GM12878 (cell line): ENCODE data around the gene SEPHS1. TPM values are rescaled to one million over a fixed set of nuclear protein-coding genes. Genes with fewer than 3 reads are reported as not detected.

Experiments
- ASH2L ChIP-seq: fragments of 300-600, 200-600 bp; sonication (generic); IDR thresholded peaks from 2 replicates; pipeline ENCODE4 v1.6.1; 2017; ENCODE audit warnings: low read depth, mild to moderate bottlenecking, borderline replicate concordance
- ATF3 ChIP-seq: IDR thresholded peaks from 2 replicates; pipeline ENCODE4 v1.6.1; 2011; ENCODE audit warnings: low read depth, mild to moderate bottlenecking, low read length, moderate library complexity, borderline replicate concordance; ENCODE audit errors: extremely low read depth
- BMI1 ChIP-seq: fragments of 450-650 bp; IDR thresholded peaks from 2 replicates; pipeline ENCODE4 v1.6.1; 2016; ENCODE audit warnings: mild to moderate bottlenecking, moderate library complexity, borderline replicate concordance
- CBX3 ChIP-seq: fragments of 200-600 bp; sonication (generic); IDR thresholded peaks from 2 replicates; pipeline ENCODE4 v1.6.1; 2016; ENCODE audit warnings: low read depth, borderline replicate concordance
- CEBPZ ChIP-seq: fragments of 150-350 bp; IDR thresholded peaks from 2 replicates; pipeline ENCODE4 v1.6.1; 2016; ENCODE audit warnings: low read depth, low read length
- CREB1 ChIP-seq: IDR thresholded peaks from 2 replicates; pipeline ENCODE4 v1.6.1; 2012; ENCODE audit warnings: low read depth, mild to moderate bottlenecking, inconsistent platforms
- CREM ChIP-seq: IDR thresholded peaks from 2 replicates; pipeline ENCODE4 v1.6.1; 2014; ENCODE audit warnings: antibody characterized with exemption, low read depth
- E2F8 ChIP-seq: fragments of 450-650 bp; IDR thresholded peaks from 2 replicates; pipeline ENCODE4 v1.6.1; 2018; ENCODE audit warnings: mild to moderate bottlenecking, low read depth, moderate library complexity; ENCODE audit not compliant: partially characterized antibody
- ETV6 ChIP-seq, 2 experiments: fragments of 450-650 bp in 1 of 2; IDR thresholded peaks in 1 of 2; conservative IDR thresholded peaks in 1 of 2; 2 replicates each; pipeline ENCODE4 v1.6.1; 2014; ENCODE audit warnings: antibody characterized with exemption in 1 of 2, borderline replicate concordance in 1 of 2, low read depth in 1 of 2, mild to moderate bottlenecking in 1 of 2, moderate library complexity in 1 of 2
- MYB ChIP-seq: fragments of 150-350 bp; IDR thresholded peaks from 2 replicates; pipeline ENCODE4 v1.6.1; 2014; ENCODE audit warnings: mild to moderate bottlenecking, low read depth, low read length, borderline replicate concordance
- NRF1 ChIP-seq: conservative IDR thresholded peaks from 2 replicates; pipeline ENCODE4 v1.6.1; 2011; ENCODE audit warnings: mild to moderate bottlenecking, low read depth, low read length, improper control_type of control experiment
- PBX3 ChIP-seq: IDR thresholded peaks from 2 replicates; pipeline ENCODE4 v1.6.1; 2011; ENCODE audit warnings: mild to moderate bottlenecking, low read depth, low read length, moderate library complexity; ENCODE audit not compliant: insufficient replicate concordance
- POLR2AphosphoS2 ChIP-seq: IDR thresholded peaks from 2 replicates; pipeline ENCODE4 v1.6.1; 2011; ENCODE audit warnings: low read depth, mild to moderate bottlenecking, low read length, improper control_type of control experiment, moderate library complexity
- POU2F2 ChIP-seq: IDR thresholded peaks from 3 replicates; pipeline ENCODE4 v1.6.1; 2011; ENCODE audit warnings: low read depth, mild to moderate bottlenecking, low read length, borderline replicate concordance
- RAD51 ChIP-seq: fragments of 450-650 bp; IDR thresholded peaks from 2 replicates; pipeline ENCODE4 v1.6.1; 2016; ENCODE audit warnings: moderate library complexity, mild to moderate bottlenecking, inconsistent platforms
- RUNX3 ChIP-seq: IDR thresholded peaks from 2 replicates; pipeline ENCODE4 v1.6.1; 2012; ENCODE audit warnings: low read length, inconsistent platforms
- SREBF1 ChIP-seq: IDR thresholded peaks from 2 replicates; pipeline ENCODE4 v1.6.1; 2012; ENCODE audit warnings: mild to moderate bottlenecking, low read length
- STAT3 ChIP-seq: IDR thresholded peaks from 2 replicates; pipeline ENCODE4 v1.6.1; 2011; ENCODE audit warnings: low read depth, low read length, improper control_type of control experiment
- ZBTB33 ChIP-seq: fragments of 450-650 bp; IDR thresholded peaks from 2 replicates; pipeline ENCODE4 v1.6.1; 2017; ENCODE audit warnings: mild to moderate bottlenecking
- polyA plus RNA-seq, 11 experiments: library from polyadenylated mRNA; depleted of rRNA in 4 of 11; unstranded in 6 of 11; stranded (reverse) in 5 of 11; fragments of >200 nt; fragmentation: Nextera tagmentation in 4 of 11; fragmentation: Illumina TruSeq in 1 of 11; extraction: Ambion mirVana in 4 of 11; extraction: Trizol in 1 of 11; gene quantifications; 1 replicate in 1 of 11; 2 replicates in 10 of 11; pipeline versions ENCODE4 v1.2.1 to v1.2.3, GENCODE V29; 2011 to 2016; ENCODE audit warnings: inconsistent platforms in 2 of 11, missing spikeins in 2 of 11, low read depth in 1 of 11
- total RNA-seq, 4 experiments: library from RNA; depleted of rRNA in 3 of 4; stranded (reverse); fragments of >200 nt in 3 of 4; fragmentation: Illumina TruSeq in 1 of 4; extraction: Trizol in 1 of 4; gene quantifications; 2 replicates each; pipeline versions ENCODE4 v1.2.1 to v1.2.3, GENCODE V29; 2013 to 2021

SEPHS1 gene
- total and polyA plus RNA-seq, 10 of the 15 experiments (the other 5 are each of a cell fraction or from before 2014, with no cell fraction given): 14.7 to 85.4 (median 48.5) TPM

GRCh38 chr10:13299437-13300287, 48.4 kb downstream of the SEPHS1 start, which contains the start of gene PHYH (continued):
- no peak for TF ChIP-seq BMI1
- TF ChIP-seq ATF3: no peak
- TF ChIP-seq POU2F2: peak; percentile 34; the same call in 1 of the 3 replicates
- TF ChIP-seq NRF1: no peak
- TF ChIP-seq CREM: no peak; the same call in none of the 2 replicates
- no peak for TF ChIP-seq STAT3
- no peak for TF ChIP-seq POLR2AphosphoS2
- peak; percentile 55; the same call in 1 of the 2 replicates for TF ChIP-seq CREB1
- TF ChIP-seq E2F8: no peak
- no peak for TF ChIP-seq ASH2L
- TF ChIP-seq SREBF1: no peak
- 0 out of 2 replicates have a peak, but pooled peaks have one; percentile 38 for TF ChIP-seq RUNX3
- TF ChIP-seq CEBPZ: no peak; the same call in 1 of the 2 replicates
- no peak for TF ChIP-seq RAD51
- TF ChIP-seq ETV6 (conservative IDR thresholded peaks at IDR 0.05 in 1 of 2, IDR thresholded peaks at IDR 0.05 in 1 of 2; ENCODE audit: borderline replicate concordance in 1 of 2, low read depth in 1 of 2): no peak
- TF ChIP-seq ZBTB33: no peak
- TF ChIP-seq CBX3: no peak
- no peak for TF ChIP-seq PBX3
- TF ChIP-seq MYB: no peak
